A673 (cell line): ENCODE results near the gene LDB2. TPM values are rescaled to one million over a fixed set of nuclear protein-coding genes. Genes with fewer than 3 reads are reported as not detected.

Experiments used
- BruUV-seq: library from RNA; stranded (reverse); fragments of 400-500 nt; replicated peaks from 2 replicates; lab custom pipeline; 2021; lab: Mats Ljungman, UMichigan
- CTCF ChIA-PET: fragments of 300-600 bp; sonication (Branson Sonifier 250); formaldehyde crosslinking; loops from one replicate; lab custom pipeline; 2022; ENCODE audit warnings: antibody characterized with exemption; lab: Charles Lee
- POLR2A ChIA-PET: fragments of 300-600 bp; sonication (Branson Sonifier 250); formaldehyde crosslinking; loops from one replicate; lab custom pipeline; 2022; ENCODE audit warnings: antibody characterized with exemption; ENCODE audit not compliant: low non-redundant PET; lab: Charles Lee
- DNase-seq: peaks from one replicate; pipeline ENCODE4 v3.0.0-alpha.2; 2015; ENCODE audit warnings: low spot score
- H3K27ac ChIP-seq: fragments of 200-600 bp; sonication (generic); 2 replicates; pipeline ENCODE4 v1.5.1; 2016; ENCODE audit warnings: mixed run types, low read depth, mild to moderate bottlenecking, mixed read lengths, antibody characterized with exemption, low read length; ENCODE audit not compliant: poor library complexity, severe bottlenecking
- H3K27me3 ChIP-seq: fragments of 200-600 bp; sonication (generic); replicated peaks from 2 replicates; pipeline ENCODE4 v1.6.1; 2017; ENCODE audit warnings: mixed run types, low read depth, mild to moderate bottlenecking, mixed read lengths, antibody characterized with exemption, low read length; ENCODE audit not compliant: insufficient read depth, poor library complexity
- H3K36me3 ChIP-seq: fragments of 200-600 bp; sonication (generic); 2 replicates; pipeline ENCODE4 v1.6.1; 2016; ENCODE audit warnings: mixed run types, mild to moderate bottlenecking, mixed read lengths, antibody characterized with exemption, low read length; ENCODE audit not compliant: insufficient read depth, poor library complexity, severe bottlenecking
- H3K4me1 ChIP-seq: fragments of 200-600 bp; sonication (generic); 2 replicates; pipeline ENCODE4 v1.6.1; 2017; ENCODE audit warnings: mixed run types, mild to moderate bottlenecking, mixed read lengths, antibody characterized with exemption, low read length; ENCODE audit not compliant: insufficient read depth, poor library complexity, severe bottlenecking
- H3K4me3 ChIP-seq: fragments of 200-600 bp; sonication (generic); 2 replicates; pipeline ENCODE4 v1.5.1; 2016; ENCODE audit warnings: low read depth, mixed run types, mild to moderate bottlenecking, mixed read lengths, low read length; ENCODE audit not compliant: poor library complexity, severe bottlenecking
- H3K9me3 ChIP-seq: fragments of 200-600 bp; sonication (generic); 2 replicates; pipeline ENCODE4 v1.6.1; 2016; ENCODE audit warnings: mixed run types, low read depth, mild to moderate bottlenecking, mixed read lengths, antibody characterized with exemption, low read length; ENCODE audit not compliant: poor library complexity, severe bottlenecking
- EZH2 ChIP-seq: fragments of 200-600 bp; sonication (generic); IDR thresholded peaks from 2 replicates; pipeline ENCODE4 v1.6.1; 2017; ENCODE audit warnings: borderline replicate concordance, low read depth, mild to moderate bottlenecking, mixed read lengths, antibody characterized with exemption, low read length; ENCODE audit not compliant: poor library complexity, severe bottlenecking
- intact Hi-C: fragments of 100-400 bp; cut with micrococcal nuclease; formaldehyde crosslinking; loops from one replicate; pipeline ENCODE4 v1.10.0; 2022; ENCODE audit not compliant: unreplicated experiment
- total RNA-seq: library from RNA; stranded (reverse); gene quantifications from 2 replicates; pipeline ENCODE4 v1.2.3, GENCODE V29; 2021
- TF ChIP-seq, protein P1 (sequence below): fragments of 300-800, 200-600 bp; sonication (generic); conservative IDR thresholded peaks from 2 replicates; pipeline ENCODE4 v1.5.1; 2017; ENCODE audit warnings: low read depth, mild to moderate bottlenecking, antibody characterized with exemption, low read length, moderate library complexity, mixed read lengths

Gene LDB2
- total RNA-seq, 1 experiment from 2014 or later, result 47.4 TPM

DNA sequence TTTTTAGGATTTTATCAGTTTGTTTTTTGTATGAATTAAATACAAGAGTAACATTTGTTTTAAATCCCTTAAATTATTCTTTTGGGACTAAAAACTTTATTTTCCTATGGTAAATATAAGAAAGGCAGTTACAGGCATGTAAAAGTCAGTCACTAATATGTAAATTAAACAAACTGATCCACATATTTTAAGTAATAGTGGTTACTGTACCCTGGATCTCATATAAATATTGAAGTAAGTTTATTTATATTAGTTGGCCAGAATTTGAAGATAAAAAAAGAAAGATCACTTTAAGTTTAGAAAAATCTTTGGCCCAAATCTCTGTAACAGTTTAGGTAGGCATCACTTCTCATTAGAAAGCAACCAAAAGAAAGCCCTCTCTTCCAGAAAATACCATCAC is 45.8 kb downstream of the LDB2 start:
- DNase-seq, result no peak
- Histone ChIP-seq H3K9me3 (no peaks in the 10 kb centered on the region), H3K4me3 (no peak overlapping the region), H3K27ac (no peak overlapping the region), H3K4me1 (peaks cover 31% of the 10 kb centered on the region), H3K36me3 (no peaks in the 10 kb centered on the region), H3K27me3 (no peaks in the 10 kb centered on the region)
- no TSS peak for BruUV-seq
- intact Hi-C loops, result no loop called here
- no peak for TF ChIP-seq EZH2
- POLR2A ChIA-PET, result no interaction called here
- CTCF ChIA-PET, result no interaction called here

DNA sequence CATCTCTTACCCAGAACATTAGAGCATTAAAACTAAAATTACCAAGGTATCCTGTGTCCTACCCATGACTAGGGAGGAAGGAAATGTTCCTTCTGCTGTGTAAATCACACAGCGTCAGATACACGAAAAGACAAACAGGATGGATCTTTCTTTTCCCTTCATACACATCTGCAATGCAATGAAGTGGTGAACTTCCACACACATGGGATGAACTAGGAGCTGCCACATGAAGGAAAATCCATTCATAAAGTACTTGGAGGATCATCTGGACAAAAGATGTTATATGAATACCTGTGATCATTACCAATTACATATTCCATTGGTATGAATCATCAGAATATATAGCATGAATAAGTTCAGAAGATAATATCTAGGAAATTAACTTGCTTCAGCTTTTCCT is 46.2 kb downstream of the LDB2 start:
- intact Hi-C loops, result no loop called here
- H3K9me3 ChIP-seq, result no peaks in the 10 kb centered on the region
- POLR2A ChIA-PET, result no interaction called here
- no peak for TF ChIP-seq EZH2
- TF ChIP-seq, protein P1, sequence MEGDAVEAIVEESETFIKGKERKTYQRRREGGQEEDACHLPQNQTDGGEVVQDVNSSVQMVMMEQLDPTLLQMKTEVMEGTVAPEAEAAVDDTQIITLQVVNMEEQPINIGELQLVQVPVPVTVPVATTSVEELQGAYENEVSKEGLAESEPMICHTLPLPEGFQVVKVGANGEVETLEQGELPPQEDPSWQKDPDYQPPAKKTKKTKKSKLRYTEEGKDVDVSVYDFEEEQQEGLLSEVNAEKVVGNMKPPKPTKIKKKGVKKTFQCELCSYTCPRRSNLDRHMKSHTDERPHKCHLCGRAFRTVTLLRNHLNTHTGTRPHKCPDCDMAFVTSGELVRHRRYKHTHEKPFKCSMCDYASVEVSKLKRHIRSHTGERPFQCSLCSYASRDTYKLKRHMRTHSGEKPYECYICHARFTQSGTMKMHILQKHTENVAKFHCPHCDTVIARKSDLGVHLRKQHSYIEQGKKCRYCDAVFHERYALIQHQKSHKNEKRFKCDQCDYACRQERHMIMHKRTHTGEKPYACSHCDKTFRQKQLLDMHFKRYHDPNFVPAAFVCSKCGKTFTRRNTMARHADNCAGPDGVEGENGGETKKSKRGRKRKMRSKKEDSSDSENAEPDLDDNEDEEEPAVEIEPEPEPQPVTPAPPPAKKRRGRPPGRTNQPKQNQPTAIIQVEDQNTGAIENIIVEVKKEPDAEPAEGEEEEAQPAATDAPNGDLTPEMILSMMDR, result no peak
- DNase-seq, result no peak
- no peak overlapping the region for H3K4me3 ChIP-seq
- no peaks in the 10 kb centered on the region for H3K27me3 ChIP-seq
- peaks cover 32% of the 10 kb centered on the region for H3K4me1 ChIP-seq
- no peak overlapping the region for H3K27ac ChIP-seq
- no TSS peak for BruUV-seq
- CTCF ChIA-PET, result no interaction called here
- no peaks in the 10 kb centered on the region for H3K36me3 ChIP-seq

DNA sequence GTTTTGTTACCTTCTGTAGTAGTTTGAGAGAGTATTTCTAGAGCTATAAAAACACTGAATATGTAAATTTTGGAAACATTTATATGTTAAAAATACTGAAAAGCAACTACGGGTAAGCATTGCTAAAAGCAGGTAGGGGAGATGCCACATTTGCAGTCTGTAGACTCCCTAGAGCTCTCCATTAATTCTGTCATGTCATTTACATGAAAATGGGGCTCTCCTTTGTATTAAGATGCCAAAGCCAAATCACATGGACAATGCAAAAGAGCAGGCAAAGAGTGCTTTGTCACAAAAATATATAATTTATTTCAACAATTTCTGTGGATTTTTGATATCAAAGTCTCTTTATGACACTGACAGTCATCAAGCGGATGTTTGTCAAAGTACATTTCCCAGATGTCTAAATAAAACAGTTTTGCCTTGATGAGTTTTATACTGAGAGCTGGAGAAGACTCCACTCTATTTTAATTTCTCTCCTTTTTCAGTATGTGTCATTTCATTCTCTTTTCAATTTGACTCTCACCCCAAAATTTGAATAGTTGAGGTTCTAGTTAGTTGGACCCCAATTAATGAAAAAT is 51.8 kb downstream of the LDB2 start:
- DNase-seq, result no peak
- no peaks in the 10 kb centered on the region for H3K36me3 ChIP-seq
- H3K27ac ChIP-seq, result no peak overlapping the region
- H3K9me3 ChIP-seq, result no peaks in the 10 kb centered on the region
- TF ChIP-seq EZH2, result no peak
- TF ChIP-seq, protein P1, result no peak
- intact Hi-C loops, result no loop called here
- peaks cover 71% of the 10 kb centered on the region for H3K4me1 ChIP-seq
- ChIA-PET CTCF (no interaction called here), POLR2A (no interaction called here)
- no peak overlapping the region for H3K4me3 ChIP-seq
- no peaks in the 10 kb centered on the region for H3K27me3 ChIP-seq
- no TSS peak for BruUV-seq
